CD4-positive, alpha-beta T cell treated with Interleukin-21 for 1 hour (primary cell): ENCODE data around the gene COG1.

Experiments
- DNase-seq: peaks from one replicate; pipeline ENCODE4 v3.0.0-alpha.2; 2020

COG1 gene

GRCh38 chr17:73231841-73232586 is 39.2 kb downstream of the COG1 start:
- peak; percentile 97 for DNase-seq

GRCh38 chr17:73232587-73233373 is 39.9 kb downstream of the COG1 start:
- DNase-seq: peak; percentile 19

GRCh38 chr17:73234736-73235135 is 41.9 kb downstream of the COG1 start:
- DNase-seq: no peak

- DNase-seq: peak; percentile 12
These were observed 44.9 kb downstream of the COG1 start for GRCh38 chr17:73237714-73238113.

GRCh38 chr17:73240561-73240960 is 47.7 kb downstream of the COG1 start:
- DNase-seq: no peak

GRCh38 chr17:73247726-73248125 is 54.9 kb downstream of the COG1 start:
- no peak for DNase-seq

GRCh38 chr17:73248532-73248931 is 55.7 kb downstream of the COG1 start:
- no peak for DNase-seq

- no peak for DNase-seq
These were observed 56.8 kb downstream of the COG1 start for GRCh38 chr17:73249700-73250099.

- no peak for DNase-seq
These were observed 58.2 kb downstream of the COG1 start for GRCh38 chr17:73250851-73251640.

- no peak for DNase-seq
These were observed 59.0 kb downstream of the COG1 start for GRCh38 chr17:73251871-73252270.

GRCh38 chr17:73255671-73256181 is 62.9 kb downstream of the COG1 start:
- DNase-seq: peak; percentile 45

GRCh38 chr17:73256220-73256619 is 63.4 kb downstream of the COG1 start:
- DNase-seq: no peak

- no peak for DNase-seq
These were observed 64.7 kb downstream of the COG1 start for GRCh38 chr17:73257516-73257915.
